Measurements from ENCODE around the gene ZNF541.
A peak's percentile ranks its signal among the peaks of the same experiment; 100 is the strongest.

Gene ZNF541

GRCh38 chr19:47569331-47569730, 3.6 kb downstream of the ZNF541 start:
- H3K27ac Mint-ChIP-seq = no peak overlapping the region
- no peaks in the 10 kb centered on the region for H3K9me3 Mint-ChIP-seq
- H3K4me3 Mint-ChIP-seq = no peak overlapping the region

DNA sequence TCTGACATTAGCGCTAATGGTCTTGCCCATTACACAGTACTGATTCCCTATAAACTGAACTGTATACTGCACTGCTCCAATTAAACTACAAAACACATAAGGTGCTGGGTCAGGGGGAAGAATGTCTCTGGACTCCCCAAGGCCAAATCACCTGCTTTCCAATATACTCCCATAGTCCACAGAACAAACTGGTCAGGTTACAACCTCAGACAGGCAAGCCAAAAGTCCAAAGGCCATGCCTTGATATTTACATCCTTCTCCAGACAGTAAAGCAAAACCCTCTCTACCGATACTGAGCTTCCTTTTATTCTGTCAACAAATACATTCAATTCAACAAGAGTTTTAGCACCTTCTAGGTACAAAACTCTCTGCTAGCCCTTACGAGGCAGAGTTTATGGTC, 8.9 kb downstream of the ZNF541 start:
- H3K4me3 Mint-ChIP-seq = no peak overlapping the region
- no peaks in the 10 kb centered on the region for H3K9me3 Mint-ChIP-seq
- no peak for DNase-seq
- no peak for TF ChIP-seq CTCF (IDR thresholded peaks at IDR 0.05)
- H3K36me3 Mint-ChIP-seq (ENCODE audit: low read depth) = no peaks in the 10 kb centered on the region
- H3K4me1 Mint-ChIP-seq = peaks cover 13% of the 10 kb centered on the region
- H3K27ac Mint-ChIP-seq = no peak overlapping the region
- peaks cover 13% of the 10 kb centered on the region for H3K27me3 Mint-ChIP-seq (ENCODE audit: low read depth, poor library complexity)

More at GRCh38 chr19:47569331-47569730, 3.6 kb downstream of the ZNF541 start:
- TF ChIP-seq CTCF (IDR thresholded peaks at IDR 0.05) = no peak
- peaks cover 24% of the 10 kb centered on the region for H3K4me1 Mint-ChIP-seq
- peaks cover 12% of the 10 kb centered on the region for H3K27me3 Mint-ChIP-seq (ENCODE audit: low read depth, poor library complexity)
- no peaks in the 10 kb centered on the region for H3K36me3 Mint-ChIP-seq (ENCODE audit: low read depth)
- DNase-seq = no peak

DNA sequence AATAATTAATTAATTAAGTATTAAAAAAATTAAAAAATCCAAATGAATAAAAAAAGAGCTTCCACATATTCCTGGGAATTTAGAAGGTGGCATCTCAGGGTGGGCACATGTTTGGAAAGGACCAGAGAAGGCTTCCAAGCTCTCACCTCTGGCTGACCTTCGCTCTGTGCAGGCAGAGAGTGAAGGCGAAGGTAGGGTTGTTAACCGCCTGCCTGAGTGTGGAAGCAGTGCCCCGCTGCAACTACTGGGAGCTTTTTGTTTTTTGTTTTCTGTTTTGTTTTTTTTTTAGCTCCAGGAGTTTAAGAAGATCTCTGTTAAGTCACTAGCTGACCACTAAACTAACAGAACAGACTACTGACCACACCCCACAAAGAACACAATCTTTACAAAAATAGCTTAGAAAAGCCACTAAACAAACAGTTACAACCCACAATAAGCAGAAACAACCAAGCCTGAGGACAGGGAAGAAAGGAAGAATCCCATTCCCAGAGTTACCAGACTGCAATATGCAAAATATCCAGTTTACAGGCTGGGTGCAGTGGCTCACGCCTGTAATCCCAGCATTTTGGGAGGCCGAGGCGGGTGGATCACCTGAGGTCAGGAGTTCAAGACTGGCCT, 11.4 kb downstream of the ZNF541 start:
- no peak for TF ChIP-seq CTCF (IDR thresholded peaks at IDR 0.05)
- no peaks in the 10 kb centered on the region for H3K36me3 Mint-ChIP-seq (ENCODE audit: low read depth)
- DNase-seq = no peak
- no peak overlapping the region for H3K27ac Mint-ChIP-seq
- H3K4me3 Mint-ChIP-seq = no peak overlapping the region
- no peaks in the 10 kb centered on the region for H3K4me1 Mint-ChIP-seq
- H3K9me3 Mint-ChIP-seq = no peaks in the 10 kb centered on the region
- H3K27me3 Mint-ChIP-seq (ENCODE audit: low read depth, poor library complexity) = peaks cover 9% of the 10 kb centered on the region

DNA sequence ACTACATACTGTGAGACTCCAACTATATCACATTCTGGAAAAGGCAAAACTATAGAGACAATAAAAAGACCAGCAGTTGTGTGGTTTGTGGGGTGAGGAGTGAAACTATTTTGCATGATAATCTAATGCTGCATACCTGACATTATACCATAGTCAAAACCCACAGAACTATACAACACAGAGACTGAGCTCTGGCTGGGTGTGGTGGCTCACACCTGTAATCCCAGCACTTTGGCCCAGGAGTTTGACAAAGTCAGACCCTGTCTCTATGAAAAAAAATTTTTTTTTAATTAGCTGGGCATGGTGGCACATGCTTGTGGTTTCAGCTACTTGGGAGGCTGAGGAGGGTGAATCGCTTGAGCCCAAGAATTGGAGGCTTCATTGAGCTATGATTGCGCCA, 11.9 kb downstream of the ZNF541 start:
- no peak overlapping the region for H3K27ac Mint-ChIP-seq
- no peak for TF ChIP-seq CTCF (IDR thresholded peaks at IDR 0.05)

DNA sequence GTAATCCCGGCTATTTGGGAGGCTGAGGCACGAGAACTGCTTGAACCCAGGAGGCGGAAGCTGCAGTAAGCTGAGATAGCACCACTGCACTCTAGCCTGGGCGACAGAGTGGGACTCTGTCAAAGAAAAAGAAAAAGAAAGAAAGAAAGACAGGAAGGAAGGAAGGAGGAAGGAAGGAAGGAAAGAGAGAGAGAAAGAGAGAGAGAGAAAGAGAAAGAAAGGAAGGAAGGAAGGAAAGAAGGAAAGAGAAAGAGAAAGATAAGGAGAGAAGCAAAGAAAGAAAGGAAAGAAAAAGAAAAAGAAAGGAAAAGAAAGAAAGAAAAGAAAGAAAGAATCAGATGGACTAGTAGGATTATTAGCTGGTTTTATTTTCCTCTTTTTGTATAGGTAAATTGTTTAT, 22.8 kb downstream of the ZNF541 start:
- no peak for TF ChIP-seq CTCF (IDR thresholded peaks at IDR 0.05)
- DNase-seq = no peak
- peaks cover 21% of the 10 kb centered on the region for H3K27me3 Mint-ChIP-seq (ENCODE audit: low read depth, poor library complexity)
- no peaks in the 10 kb centered on the region for H3K9me3 Mint-ChIP-seq
- no peaks in the 10 kb centered on the region for H3K4me1 Mint-ChIP-seq
- no peaks in the 10 kb centered on the region for H3K36me3 Mint-ChIP-seq (ENCODE audit: low read depth)
- H3K27ac Mint-ChIP-seq = no peak overlapping the region
- no peak overlapping the region for H3K4me3 Mint-ChIP-seq

More for the DNA sequence above, 11.9 kb downstream of the ZNF541 start:
- H3K9me3 Mint-ChIP-seq = no peaks in the 10 kb centered on the region
- no peaks in the 10 kb centered on the region for H3K4me1 Mint-ChIP-seq
- no peaks in the 10 kb centered on the region for H3K36me3 Mint-ChIP-seq (ENCODE audit: low read depth)
- no peak for DNase-seq
- H3K4me3 Mint-ChIP-seq = no peak overlapping the region
- peaks cover 9% of the 10 kb centered on the region for H3K27me3 Mint-ChIP-seq (ENCODE audit: low read depth, poor library complexity)

DNA sequence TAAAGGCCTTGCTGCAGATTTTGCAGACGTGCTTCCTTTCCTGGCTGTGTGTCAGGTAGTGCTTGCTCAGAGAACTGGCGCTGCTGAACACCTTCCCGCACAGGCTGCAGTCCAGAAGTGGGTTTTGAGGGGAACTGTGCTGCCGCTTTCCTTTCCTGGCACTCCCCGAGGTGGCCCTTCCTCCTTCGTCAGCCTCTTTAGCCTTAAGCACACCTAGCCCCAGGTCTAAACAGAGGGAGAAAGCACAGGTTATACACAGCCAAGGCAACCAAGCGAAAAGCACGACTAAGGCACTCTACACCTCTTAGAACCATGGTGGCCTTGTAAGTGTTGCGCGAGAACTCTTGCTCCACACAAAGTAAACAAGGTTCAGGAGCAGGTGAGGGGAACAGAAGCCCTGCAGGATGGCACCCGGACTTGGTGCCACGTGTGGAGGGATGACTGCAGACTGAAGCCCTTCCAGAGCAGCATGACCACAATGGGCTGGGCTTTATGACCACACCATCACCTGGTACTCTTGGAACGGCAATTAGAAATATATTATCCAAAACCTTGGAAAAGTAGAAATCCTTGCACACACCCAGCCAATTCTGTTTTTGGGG, 23.6 kb downstream of the ZNF541 start:
- no peak for DNase-seq
- Mint-ChIP-seq H3K27me3 (ENCODE audit: low read depth, poor library complexity) (peaks cover 21% of the 10 kb centered on the region), H3K27ac (peak overlapping the region; percentile 61), H3K4me3 (no peak overlapping the region), H3K4me1 (no peaks in the 10 kb centered on the region), H3K36me3 (ENCODE audit: low read depth) (no peaks in the 10 kb centered on the region), H3K9me3 (no peaks in the 10 kb centered on the region)
- no peak for TF ChIP-seq CTCF (IDR thresholded peaks at IDR 0.05)

Data from nephron progenitor cell (in vitro differentiated cells).